ENCODE measurements around the gene ZNF205.
A peak's percentile ranks its signal among the peaks of the same experiment; 100 is the strongest.

The ZNF205 gene

DNA sequence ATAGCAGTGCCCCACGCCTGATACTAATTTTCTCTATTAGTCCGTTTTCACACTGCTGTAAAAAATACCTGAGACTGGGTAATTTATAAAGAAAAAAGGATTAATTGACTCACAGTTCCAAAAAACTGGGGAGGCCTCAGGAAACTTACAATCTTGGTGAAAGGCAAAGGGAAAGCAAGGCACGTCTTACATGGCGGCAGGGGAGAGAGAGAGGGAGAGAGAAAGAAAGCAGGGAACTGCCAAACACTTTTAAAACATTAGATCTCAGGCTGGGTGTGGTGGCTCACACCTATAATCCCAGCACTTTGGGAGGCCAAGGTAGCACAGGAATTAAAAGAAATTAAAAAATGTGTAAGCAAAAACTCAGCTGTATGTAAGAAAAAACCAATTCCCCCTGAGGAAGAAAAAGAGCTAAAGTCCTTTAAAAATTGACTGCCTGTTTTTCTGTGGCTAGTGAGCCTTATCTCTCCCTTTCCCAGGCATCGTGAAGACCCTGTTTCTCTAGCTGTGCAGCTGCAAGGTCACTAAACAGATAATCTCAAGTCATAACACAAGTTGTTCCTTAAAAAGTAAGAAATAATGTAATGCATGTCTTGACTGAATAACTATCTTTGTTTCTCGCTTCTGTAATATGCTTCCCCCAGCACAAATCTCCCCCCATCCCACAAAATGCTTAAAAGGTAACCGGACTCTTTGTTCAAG, 27.3 kb upstream of the ZNF205 start:
- DNase-seq (ENCODE audit: low read depth): no peak

DNA sequence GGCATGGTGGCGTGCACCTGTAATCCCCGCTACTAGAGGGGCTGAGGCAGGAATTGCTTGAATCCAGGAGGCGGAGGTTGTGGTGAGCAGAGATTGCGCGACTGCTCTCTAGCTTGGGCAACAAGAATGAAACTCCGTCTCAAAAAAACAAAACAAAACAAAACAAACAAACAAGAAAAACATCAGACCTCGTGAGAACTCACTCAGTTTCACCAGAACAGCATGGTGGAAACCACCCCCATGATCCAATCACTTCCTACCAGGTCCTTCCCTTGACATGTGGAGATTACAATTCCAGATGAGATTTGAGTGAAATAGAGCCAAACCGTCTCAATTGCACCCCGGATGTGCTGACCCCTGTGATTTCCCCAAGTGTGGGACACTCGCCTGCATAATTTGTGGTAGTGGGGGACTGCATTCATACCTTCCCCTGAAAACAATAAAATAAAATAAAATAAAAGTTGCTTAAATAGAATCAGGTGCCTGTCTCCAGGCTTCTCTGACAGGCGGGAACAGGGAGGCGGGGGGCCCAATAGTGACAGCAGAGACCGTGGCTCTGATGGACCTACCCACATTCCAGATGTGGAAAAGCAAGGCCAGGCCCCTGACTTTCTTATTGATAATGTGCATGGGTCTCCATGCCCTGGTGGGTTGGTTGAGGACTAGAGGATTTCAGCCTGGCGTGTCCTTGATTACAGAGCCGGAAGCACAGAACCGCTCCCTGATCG, 26.4 kb upstream of the ZNF205 start:
- DNase-seq (ENCODE audit: low read depth): no peak

DNA sequence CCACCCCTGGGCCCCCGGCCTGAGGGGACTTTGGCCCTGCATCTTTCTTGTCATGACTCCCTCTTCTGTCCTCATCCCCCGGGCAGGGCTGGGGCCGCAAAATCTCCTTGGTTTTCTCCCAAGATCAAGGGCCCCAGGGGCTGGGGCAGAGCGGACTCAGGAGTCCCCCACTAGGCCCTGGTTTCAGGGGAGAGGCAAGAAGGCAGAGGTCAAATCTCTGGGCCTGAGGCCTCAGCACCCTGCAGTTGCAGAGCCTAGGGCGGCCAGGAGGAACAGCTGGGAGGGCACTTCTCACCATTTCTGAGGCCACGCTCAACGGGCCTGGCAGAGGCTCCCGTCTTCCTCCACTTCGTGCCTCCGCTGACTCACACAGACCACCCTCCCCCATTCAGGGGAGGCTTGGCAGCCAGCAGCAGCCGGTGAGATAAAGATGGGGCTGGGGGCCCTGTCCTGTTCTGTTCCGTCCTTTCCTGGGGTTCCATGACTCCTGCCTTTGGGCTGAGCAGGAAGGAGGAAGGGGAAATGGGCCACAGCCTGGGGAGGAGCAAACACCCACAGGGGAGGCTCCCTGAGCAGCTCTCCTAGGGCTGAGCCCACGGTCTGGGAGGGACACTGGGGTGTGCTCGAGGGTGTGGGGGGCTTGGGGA, 25.7 kb upstream of the ZNF205 start:
- no peak for DNase-seq (ENCODE audit: low read depth)

DNA sequence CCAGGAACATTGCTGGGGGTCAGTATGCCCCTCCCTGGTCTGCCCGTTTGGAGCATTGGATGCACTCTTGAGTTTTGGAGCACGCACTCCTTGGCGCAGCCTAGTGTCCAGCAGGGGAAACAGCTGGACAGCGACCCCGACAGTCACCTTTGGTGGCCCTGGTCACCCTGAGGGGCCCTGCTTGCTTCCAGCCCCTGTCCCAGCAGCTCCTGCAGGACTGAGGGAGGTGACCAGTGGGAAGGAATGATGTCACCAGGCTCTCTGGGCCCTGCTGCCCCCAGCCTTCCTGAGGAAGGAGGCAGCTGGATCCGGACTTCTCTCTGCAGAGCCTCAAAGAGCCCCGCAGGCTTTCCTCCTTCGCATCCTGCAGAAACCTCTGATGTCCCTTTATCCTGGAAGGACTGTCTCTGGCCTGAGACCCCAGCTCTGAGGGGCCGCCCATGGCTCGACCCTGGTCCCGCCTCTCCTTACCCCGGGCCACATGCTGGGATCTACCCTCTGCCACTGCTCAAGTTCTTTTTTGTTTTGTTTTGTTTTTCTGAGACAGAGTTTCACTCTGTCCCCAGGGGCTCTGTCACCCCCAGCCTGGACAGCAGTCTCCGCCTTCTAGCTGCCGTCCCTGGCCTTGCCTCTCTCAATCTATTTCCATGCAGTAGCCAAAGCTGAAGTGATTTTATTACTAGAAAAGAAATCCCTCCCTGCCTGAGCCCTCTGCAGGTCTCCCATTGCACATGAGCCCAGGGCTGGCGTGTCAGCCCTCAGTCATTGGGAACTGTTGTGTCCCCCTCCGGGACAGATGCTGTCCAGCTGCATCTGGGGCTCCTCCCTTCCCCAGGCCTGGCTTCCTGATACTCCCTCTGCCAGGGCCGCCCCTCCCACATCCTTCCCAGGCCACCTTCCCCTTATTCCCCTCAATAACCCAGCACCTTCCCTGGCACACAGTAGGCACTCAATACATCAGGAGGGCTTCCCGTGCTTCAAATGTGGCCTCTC, 24.8 kb upstream of the ZNF205 start:
- no peak for DNase-seq (ENCODE audit: low read depth)

DNA sequence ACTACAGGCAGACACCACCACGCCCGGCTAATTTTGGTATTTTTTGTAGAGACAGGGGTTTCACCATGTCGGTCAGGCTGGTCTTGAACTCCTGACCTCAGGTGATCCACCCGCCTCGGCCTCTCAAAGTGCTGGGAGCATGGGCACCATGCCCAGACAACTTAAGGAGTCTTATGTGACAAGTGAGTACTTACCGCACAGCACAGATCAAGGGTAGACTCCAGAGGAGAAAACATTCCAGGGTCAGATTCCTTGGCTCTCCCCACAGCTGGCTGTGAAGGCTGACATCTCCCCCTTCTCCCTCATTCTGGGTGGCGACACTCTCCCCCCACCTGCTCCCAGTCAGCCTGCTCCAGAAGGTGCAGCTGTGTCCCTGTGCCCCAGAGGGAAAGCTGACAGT, 23.9 kb upstream of the ZNF205 start:
- DNase-seq (ENCODE audit: low read depth): no peak

DNA sequence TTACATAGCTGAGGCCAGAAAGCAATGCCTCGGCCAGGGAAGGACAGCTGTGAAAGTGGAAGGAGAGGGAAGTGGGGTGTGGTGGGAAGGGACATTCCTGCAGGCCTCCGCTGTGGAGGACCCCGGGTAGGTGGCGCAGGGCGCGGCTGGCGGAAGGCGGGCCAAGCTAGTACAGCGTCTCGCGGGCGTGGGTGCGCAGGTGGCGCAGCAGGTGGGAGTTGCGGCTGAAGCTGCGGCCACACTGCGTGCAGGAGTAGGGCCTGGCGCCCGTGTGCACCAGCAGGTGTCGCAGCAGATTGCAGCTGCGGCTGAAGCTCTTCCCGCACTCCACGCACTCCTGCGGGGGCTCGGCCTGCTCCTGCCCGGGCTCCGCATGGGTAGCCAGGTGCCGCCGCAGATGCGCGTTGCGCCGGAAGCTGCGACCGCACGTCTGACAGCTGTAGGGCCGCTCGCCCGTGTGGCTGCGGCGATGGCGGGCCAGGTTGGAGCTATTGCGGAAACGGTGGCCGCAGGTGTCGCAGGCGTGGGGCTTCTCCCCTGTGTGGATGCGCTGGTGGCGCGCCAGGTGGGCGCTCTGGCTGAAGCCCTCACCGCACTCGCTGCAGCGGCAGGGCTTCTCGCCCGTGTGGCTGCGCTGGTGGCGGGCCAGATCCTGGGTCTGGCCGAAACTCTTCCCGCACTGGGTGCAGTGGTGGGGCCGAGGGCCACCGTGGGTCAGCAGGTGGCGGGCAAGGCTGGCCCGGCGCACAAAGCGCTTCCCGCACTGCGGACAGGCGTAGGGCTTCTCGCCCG, 23.3 kb upstream of the ZNF205 start:
- no peak for DNase-seq (ENCODE audit: low read depth)

DNA sequence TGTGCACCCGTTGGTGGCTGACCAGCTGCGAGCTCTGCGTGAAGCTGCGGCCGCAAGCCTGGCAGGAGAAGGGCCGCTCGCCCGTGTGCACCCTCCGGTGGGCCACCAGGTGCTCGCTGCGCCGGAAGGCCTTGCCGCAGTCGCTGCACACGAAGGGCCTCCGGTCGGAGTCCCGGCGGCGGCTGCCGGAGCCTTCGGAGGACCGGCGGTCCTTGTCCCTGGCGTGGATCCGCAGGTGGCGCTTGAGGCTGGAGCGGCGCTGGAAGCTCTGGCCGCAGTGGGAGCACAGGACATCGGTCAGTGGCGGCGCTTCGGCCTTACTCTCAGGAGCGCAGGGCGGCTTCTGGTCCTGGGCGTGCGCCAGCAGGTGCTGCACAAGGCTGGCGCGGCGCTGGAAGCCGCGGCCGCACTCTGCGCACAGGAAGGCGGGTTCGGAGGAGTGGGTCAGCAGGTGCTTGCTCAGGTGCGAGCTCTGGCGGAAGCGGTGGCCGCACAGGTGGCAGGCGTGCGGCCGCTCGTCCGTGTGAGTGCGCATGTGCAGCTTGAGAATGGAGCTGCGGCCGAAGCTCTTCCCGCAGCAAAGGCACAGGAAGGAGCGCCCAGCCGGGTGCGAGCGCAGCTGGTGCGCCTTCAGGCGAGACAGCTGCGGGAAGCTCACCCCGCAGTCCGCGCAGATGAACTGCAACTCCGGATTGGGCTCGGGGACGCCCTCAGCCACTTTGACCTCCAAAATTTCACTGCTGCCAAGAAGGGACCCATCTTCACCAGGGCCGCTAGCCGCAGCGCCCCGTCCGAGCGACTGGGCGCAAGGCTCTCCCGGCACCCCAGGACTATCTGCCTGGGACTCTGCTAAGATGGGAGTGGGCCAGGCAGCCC, 22.4 kb upstream of the ZNF205 start:
- no peak for DNase-seq (ENCODE audit: low read depth)

DNA sequence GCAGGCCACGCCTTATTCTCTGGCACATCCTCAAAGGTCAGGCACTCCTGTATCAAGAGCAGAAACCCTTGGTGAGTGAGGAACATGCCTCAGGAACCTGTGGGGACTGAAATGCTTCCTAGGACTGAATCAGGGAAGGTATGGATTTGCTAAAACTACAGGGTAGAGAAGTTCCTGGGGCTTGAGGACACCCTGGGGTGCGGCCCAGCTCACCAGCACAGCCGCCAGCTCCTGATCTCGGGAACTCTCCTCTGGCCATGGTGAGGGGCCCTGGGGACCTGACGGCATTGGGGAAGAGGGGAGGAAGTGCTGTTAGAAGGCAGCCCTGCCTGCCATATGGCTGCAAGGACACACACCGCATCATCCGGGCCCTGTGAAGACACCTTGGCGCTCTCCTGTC, 20.8 kb upstream of the ZNF205 start:
- no peak for DNase-seq (ENCODE audit: low read depth)

DNA sequence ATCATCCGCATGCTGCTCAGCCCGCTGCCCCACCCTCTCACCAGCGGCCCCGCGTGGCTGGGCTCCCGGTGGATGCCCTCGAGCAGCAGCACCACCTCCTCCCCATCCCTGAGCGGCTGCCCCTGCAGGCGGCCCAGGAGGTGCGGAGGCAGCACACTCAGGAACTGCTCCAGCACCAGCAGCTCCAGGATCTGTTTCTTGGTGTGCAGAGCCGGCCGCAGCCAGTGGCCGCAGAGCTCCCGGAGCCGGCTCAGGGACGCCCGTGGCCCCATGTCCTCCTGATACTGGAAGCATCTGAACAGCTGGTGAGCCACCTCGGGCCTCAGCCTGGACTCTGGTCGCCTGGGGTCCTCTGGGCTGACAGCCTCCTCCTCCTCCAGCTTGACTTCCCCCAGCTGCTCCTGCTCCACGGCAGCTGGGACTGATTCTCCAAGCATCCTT, 19.9 kb upstream of the ZNF205 start:
- DNase-seq (ENCODE audit: low read depth): no peak

DNA sequence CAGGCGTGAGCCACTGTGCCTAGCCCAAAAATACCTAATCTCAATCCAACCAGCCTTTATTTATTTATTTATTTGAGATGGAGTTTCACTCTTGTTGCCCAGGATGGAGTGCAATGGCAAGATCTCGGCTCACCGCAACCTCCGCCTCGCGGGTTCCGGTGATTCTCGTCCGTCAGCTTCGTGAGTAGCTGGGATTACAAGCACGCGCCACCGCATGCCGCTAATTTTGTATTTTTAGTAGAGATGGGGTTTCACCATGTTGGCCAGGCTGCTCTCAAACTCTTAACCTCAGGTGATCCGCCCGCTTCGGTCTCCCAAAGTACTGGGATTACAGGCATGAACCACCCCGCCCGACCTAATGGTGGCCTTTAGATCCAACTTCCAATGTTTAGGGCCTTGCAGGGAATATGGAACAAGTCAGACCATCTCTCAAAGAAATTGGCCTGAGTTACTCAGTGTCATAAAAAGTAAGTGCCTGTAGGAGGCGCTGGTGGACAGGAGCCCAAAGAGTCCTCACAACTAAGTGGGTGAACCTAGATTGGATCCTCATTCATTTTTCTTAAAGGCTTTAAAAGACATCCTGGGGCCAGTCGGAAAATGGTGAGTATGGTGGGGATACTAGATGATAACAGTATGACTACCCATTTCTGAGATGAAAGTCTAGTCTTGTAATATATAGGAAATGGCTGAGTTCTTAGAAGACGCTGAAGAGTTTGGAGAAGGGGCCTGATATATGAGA, 17.9 kb upstream of the ZNF205 start:
- peak; percentile 39 for DNase-seq (ENCODE audit: low read depth)

DNA sequence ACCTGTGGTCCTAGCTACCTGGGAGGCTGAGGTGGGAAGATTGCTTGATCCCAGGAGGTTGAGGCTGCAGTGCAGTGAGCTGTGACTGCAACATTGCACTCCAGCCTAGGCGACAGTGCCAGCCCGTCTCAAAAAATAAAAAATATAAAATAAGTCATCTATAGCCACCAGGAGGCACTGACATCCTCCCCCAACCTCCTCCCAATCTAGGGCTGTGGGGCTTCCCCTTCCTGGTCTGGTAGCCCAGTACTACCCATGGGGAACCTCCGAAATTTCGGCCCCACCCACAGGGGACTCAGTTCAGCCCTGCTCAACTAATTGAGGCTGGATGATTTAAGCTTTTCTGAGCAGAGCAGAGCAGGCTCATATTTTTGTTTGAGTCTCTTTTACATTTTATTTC, 16.5 kb upstream of the ZNF205 start:
- DNase-seq (ENCODE audit: low read depth): no peak

DNA sequence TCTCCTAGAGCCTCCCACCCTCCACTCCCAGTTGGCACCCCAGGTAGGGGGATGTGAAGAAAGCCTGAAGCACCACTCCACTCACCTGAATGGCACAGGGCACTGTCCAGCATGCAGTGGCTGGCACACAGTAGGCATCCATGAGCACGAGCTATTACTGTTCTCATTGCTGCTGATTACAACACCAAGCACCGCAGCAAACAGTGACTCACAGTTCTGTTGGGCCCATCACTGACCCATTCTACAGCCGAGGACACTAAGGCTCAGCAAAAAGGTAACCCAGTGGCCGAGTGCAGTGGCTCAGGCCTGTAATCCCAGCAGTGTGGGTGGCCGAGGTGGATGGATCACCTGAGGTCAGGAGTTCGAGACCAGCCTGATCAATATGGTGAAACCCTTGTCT, 16.0 kb upstream of the ZNF205 start:
- no peak for DNase-seq (ENCODE audit: low read depth)

DNA sequence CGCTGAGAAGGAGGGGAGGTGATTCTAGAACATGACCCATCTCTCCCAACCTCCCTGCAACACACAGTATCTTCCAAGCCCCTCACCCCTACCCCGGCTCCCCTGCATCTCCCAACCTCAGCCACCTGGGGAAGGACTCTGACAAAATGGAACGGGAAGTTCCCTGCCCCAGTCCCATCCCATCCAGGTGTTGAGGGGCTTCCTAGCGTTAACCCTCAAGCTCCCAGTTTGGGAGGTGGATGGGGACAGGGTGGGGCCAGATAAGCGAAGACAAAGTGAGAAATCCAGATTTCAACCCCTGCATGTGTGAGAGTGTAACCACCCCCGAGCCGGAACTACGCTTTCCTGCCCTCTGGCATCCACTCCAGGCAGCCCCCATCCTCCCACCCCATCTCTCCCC, 15.1 kb upstream of the ZNF205 start:
- DNase-seq (ENCODE audit: low read depth): no peak

DNA sequence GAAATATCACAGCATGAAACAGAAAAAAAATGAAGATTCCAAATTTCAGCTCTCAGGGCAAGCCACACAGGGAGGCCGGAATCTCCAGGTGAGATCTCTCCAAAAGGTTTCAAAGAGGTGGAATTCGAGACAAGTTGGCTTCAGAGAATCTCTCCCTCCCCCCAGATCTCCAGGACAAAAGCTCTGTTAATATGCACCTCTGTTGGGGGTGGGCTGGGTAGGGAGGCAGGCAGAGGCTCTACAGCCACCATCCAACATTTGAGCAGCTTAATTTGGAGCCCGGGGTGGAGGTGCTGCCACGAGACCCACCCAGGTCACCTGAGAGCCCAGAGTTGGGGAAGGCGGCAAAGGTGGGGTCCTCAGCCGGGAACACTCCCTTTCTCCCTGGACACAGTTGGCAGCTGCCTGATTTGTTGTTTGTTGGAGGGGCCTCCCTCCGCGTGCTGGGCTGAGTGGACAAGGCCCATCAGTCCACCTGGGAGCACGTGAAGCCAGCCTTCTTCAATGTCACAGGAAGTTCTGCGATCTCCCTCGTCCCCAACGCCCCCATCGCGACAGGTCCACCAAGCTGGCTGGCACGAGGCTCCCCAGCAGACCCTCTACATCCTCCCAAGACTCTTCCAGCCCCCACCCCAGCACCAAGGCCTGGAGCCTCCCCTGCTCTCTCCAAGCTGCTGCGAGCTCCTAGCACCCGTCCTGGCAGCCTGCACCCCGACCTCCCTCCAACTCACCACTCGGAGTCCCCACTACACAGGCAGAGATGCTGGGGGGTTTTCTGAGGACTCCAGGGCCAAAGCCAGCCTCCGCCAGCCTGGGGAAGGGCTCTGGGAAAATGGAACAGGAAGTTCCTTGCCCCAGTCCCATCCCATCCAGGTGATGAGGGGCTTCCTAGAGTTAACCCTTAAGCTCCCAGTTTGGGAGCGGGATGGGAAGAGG, 13.7 kb upstream of the ZNF205 start, which contains the start of gene ZSCAN10:
Gene ZSCAN10, minus strand, starts transcription at position 836 of the 936 bp plus-strand sequence. CDS start 6,357 bp downstream, outside the sequence.
- no peak for DNase-seq (ENCODE audit: low read depth)

DNA sequence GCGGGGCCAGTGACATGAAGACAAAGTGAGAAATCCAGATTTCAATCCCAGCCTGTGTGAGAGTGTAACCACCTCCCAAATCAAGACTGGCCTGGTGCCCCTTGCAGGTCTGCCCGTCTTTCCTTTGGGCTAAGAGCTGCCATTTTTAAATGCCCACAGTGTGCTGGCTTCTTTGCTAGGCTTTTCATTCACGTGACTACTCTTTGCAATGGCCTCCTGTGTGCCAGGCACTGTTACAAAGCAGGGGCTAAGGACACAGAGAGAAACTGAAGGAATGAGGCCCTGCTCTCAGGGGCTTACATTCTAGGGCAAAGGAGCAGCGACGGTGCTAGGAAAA, 13.0 kb upstream of the ZNF205 start:
- no peak for DNase-seq (ENCODE audit: low read depth)

DNA sequence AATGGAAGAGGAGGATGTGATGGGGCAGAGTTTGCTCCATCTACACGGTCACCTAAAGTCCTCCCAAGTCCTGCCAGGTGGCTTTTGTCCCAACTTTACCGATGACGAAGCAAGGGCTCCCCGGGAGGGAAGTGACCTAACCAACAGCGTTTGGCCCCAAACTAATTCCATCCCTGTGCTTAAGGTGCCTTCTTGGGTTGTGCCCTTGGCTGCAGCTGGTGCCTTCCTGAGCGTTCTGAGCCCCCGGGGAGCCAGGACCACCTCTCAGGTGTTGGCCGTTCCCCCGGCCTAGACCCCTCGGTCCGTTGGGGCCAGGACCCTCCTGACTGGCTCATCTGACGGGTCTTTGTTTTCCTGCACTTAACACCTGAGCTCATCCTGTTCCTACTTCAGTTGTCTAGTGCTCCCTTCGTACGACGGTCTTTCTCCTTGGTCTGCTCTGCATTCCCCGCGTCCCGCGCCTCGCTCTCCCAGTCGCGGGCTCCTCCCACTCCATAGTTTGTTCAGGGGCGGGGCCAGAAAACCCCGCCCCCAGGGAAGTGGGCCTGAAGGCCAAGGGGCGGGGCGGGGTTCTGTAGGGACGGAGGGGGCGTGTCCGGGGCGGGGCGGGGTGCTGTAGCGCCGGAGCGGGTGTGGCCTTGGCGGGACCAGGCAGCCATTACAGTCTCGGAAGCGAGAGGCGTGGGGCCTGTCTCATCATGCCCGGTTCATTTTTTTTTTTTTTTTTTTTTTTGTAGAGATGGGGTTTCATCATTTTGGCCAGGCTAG, 12.5 kb upstream of the ZNF205 start:
- DNase-seq (ENCODE audit: low read depth): peak; percentile 86

DNA sequence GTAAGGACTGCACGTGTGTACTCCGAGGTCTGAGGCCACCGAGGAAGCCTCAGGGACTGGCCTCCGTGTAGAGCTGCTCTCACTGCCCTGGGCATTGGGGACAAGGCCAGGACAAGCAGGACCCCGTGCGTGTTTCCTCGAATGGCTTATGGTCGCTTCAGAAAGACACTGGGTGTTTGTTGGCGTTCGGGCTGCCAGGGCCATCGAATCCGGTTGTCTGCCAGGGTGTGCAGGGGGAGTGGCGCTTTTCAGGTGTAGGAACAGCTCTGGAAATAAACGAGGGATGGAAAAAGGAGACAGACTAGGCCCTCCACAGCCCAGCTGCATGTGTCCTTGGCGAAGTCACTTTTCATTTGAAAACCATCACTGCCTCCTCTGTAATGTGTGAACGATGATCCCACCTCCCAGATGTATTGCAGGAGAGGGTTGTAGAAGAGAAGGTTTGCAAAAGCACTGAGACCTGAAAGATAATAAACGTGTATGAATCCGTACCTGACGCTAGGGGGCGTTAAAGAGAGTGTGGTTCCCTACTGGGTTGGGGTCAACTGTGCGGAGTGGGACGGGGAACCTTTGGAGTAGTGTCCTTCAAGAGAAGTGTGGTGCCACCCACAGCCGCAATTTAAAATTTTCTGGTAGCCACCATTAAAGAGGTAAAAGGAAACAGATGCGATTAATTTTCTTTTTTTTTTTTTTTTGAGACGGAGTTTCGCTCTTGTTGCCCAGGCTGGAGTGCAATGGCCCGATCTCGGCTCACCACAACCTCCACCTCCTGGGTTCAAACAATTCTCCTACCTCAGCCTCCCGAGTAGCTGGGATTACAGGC, 11.2 kb upstream of the ZNF205 start:
- peak; percentile 30 for DNase-seq (ENCODE audit: low read depth)
